ENCODE data around the gene SELENBP1. TPM values are rescaled to one million over a fixed set of nuclear protein-coding genes. Genes with fewer than 3 reads are reported as not detected.

Gene SELENBP1
- total RNA-seq, 1 experiment from 2014 or later: 7.8 TPM

DNA sequence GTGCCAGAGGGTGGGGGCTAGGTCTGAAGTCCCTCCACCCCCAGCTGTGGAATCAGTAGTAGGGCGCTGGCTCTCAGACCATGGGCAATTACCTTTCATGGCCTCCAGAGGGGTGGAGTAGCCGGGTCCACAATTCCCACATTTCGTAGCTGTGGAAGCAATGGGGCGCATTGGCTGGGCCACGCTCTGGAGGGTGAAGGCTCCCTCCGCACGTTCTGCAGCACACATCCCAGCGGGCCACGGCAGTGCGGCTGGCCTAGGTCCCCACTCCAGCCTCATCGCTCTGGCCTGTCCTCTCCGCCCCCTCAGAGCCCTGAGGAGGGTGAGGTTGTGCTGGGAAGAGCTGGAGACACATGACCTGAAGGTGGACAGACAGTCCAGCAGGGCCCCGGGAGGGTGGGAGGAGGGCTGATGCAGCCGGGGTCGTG lies 2.9 kb downstream of the SELENBP1 start:
- Mint-ChIP-seq H3K36me3 (ENCODE audit: insufficient read depth, unreplicated experiment) (peaks cover 19% of the 10 kb centered on the region), H3K27me3 (ENCODE audit: unreplicated experiment) (peaks cover 17% of the 10 kb centered on the region), H3K4me1 (ENCODE audit: low read depth, unreplicated experiment) (peaks cover 41% of the 10 kb centered on the region), H3K27ac (ENCODE audit: unreplicated experiment) (no peak overlapping the region), H3K9me3 (ENCODE audit: low read depth, unreplicated experiment) (no peaks in the 10 kb centered on the region), H3K4me3 (ENCODE audit: low read depth, unreplicated experiment) (no peak overlapping the region)
- intact Hi-C loops (cut with micrococcal nuclease; ENCODE audit: unreplicated experiment): no loop called here
- no TSS peak for BruUV-seq (replicated peaks)
- TF ChIP-seq, protein P1, sequence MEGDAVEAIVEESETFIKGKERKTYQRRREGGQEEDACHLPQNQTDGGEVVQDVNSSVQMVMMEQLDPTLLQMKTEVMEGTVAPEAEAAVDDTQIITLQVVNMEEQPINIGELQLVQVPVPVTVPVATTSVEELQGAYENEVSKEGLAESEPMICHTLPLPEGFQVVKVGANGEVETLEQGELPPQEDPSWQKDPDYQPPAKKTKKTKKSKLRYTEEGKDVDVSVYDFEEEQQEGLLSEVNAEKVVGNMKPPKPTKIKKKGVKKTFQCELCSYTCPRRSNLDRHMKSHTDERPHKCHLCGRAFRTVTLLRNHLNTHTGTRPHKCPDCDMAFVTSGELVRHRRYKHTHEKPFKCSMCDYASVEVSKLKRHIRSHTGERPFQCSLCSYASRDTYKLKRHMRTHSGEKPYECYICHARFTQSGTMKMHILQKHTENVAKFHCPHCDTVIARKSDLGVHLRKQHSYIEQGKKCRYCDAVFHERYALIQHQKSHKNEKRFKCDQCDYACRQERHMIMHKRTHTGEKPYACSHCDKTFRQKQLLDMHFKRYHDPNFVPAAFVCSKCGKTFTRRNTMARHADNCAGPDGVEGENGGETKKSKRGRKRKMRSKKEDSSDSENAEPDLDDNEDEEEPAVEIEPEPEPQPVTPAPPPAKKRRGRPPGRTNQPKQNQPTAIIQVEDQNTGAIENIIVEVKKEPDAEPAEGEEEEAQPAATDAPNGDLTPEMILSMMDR (IDR thresholded peaks at IDR 0.05; ENCODE audit: unreplicated experiment): no peak
- CTCF ChIA-PET: no interaction called here
- DNase-seq: no peak

DNA sequence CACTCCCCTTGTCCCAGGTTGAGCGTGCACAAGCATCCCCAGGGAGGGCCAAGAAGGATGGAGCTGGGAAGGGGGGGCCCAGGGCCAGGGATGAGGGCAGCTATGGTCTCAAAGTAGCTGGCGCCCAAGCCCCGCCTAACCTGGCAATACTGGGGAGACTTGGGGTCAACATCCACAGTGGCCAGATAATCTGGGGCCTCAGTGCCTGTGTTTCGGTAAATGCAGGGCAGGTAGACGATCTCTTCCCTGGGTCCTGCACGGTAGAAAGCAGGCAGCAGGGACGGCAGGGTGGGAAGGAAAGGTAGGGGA lies 3.2 kb downstream of the SELENBP1 start:
- peaks cover 17% of the 10 kb centered on the region for H3K27me3 Mint-ChIP-seq (ENCODE audit: unreplicated experiment)
- intact Hi-C loops (cut with micrococcal nuclease; ENCODE audit: unreplicated experiment): no loop called here
- CTCF ChIA-PET: no interaction called here
- H3K9me3 Mint-ChIP-seq (ENCODE audit: low read depth, unreplicated experiment): no peaks in the 10 kb centered on the region
- no peak for DNase-seq
- TF ChIP-seq, protein P1 (IDR thresholded peaks at IDR 0.05; ENCODE audit: unreplicated experiment): no peak
- H3K36me3 Mint-ChIP-seq (ENCODE audit: insufficient read depth, unreplicated experiment): peaks cover 19% of the 10 kb centered on the region
- BruUV-seq (replicated peaks): no TSS peak
- H3K4me3 Mint-ChIP-seq (ENCODE audit: low read depth, unreplicated experiment): no peak overlapping the region
- peaks cover 39% of the 10 kb centered on the region for H3K4me1 Mint-ChIP-seq (ENCODE audit: low read depth, unreplicated experiment)
- H3K27ac Mint-ChIP-seq (ENCODE audit: unreplicated experiment): no peak overlapping the region

DNA sequence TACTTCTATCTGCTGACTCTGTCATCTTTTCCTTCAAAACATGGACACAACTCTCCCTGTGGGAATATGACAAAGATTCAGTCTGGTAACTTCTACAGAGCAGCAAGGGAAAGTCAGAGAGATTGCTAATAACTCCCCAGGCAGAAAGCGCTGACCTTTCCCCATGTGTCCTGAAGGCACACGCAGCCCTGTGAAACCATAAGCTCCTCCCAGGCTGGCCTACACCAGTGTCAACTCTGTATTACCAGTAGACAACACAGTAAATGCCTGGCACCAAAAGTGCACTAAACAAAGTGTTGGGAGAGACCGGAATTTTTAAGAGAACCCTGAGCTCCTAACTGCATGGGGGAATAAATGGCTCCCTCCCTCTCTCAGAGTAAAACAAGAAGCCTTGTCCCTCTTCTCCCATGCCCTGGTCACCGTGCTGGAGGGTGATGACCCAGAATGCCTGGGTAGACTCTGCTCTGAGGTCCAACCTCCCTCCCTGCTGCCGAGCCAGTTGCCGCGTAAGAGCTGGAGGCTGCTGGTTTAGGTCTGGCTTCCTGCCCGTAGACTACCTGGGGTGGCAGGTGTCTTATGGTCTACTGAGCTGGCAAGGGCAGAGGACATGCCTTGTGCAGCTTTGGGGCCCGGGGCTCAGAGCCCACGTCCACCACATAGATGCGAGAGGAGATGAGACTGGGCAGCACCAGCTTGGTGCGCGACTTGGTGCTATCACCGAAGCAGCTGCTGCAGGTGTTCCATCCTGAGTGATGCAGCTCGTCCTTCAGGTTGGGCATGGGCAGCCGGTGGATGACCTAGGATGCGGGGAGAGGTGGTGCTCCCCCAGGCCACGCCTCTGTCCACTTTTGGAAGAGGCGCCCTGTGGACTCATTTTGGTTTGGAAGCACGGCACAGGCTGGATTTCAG lies 3.9 kb downstream of the SELENBP1 start:
- no peak overlapping the region for H3K4me3 Mint-ChIP-seq (ENCODE audit: low read depth, unreplicated experiment)
- no peak for DNase-seq
- CTCF ChIA-PET: no interaction called here
- peaks cover under 1% of the 10 kb centered on the region for H3K9me3 Mint-ChIP-seq (ENCODE audit: low read depth, unreplicated experiment)
- TF ChIP-seq, protein P1 (IDR thresholded peaks at IDR 0.05; ENCODE audit: unreplicated experiment): no peak
- H3K4me1 Mint-ChIP-seq (ENCODE audit: low read depth, unreplicated experiment): peaks cover 33% of the 10 kb centered on the region
- H3K27me3 Mint-ChIP-seq (ENCODE audit: unreplicated experiment): peaks cover 17% of the 10 kb centered on the region
- no TSS peak for BruUV-seq (replicated peaks)
- H3K36me3 Mint-ChIP-seq (ENCODE audit: insufficient read depth, unreplicated experiment): peaks cover 19% of the 10 kb centered on the region
- intact Hi-C loops (cut with micrococcal nuclease; ENCODE audit: unreplicated experiment): no loop called here
- no peak overlapping the region for H3K27ac Mint-ChIP-seq (ENCODE audit: unreplicated experiment)

DNA sequence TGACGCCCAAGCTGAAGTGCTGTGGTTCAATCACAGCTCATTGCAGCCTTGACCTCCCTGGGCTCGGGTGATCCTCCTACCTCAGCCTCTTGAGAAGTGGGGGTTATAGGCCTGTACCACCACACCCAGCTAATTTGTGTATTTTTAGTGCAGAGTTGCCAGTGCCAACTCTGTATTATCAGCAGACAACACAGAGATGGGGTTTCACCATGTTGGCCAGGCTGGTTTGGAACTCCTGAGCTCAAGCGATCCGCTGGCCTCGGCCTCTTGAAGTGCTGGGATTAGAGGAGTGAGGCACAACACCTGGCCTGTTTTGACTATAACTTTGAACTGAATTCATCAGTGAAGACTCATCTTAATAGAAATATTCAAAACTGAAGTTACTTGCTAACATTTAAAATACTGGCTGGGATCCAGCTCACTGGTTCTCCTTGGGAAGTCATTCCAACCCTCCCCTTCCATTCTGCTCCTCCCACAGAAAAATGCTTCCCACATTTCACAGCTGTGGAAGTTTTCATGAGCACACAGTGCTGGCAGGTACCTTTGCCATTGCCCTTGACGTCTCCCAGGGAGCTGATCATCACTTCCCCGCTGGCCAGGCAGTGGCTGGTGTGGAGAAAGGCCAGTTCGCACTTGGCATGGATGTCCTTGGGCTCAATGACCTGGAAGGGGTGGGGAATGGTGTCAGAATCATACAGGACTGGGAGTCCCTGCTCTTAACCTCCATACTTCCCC lies 4.7 kb downstream of the SELENBP1 start:
- H3K9me3 Mint-ChIP-seq (ENCODE audit: low read depth, unreplicated experiment): peaks cover 5% of the 10 kb centered on the region
- no peak overlapping the region for H3K27ac Mint-ChIP-seq (ENCODE audit: unreplicated experiment)
- CTCF ChIA-PET: interaction anchor here (0.7 kb wide), 1 partner anchor 7 kb away, joined by 3 read pairs; no protein-coding TSS in a partner anchor
- TF ChIP-seq, protein P1 (IDR thresholded peaks at IDR 0.05; ENCODE audit: unreplicated experiment): no peak
- H3K36me3 Mint-ChIP-seq (ENCODE audit: insufficient read depth, unreplicated experiment): peaks cover 19% of the 10 kb centered on the region
- peaks cover 17% of the 10 kb centered on the region for H3K27me3 Mint-ChIP-seq (ENCODE audit: unreplicated experiment)
- H3K4me3 Mint-ChIP-seq (ENCODE audit: low read depth, unreplicated experiment): no peak overlapping the region
- H3K4me1 Mint-ChIP-seq (ENCODE audit: low read depth, unreplicated experiment): peaks cover 25% of the 10 kb centered on the region
- no TSS peak for BruUV-seq (replicated peaks)
- no peak for DNase-seq
- intact Hi-C loops (cut with micrococcal nuclease; ENCODE audit: unreplicated experiment): no loop called here
